SH-SY5Y (cell line): Measurements from ENCODE around the gene PROX1.

Experiments
- GATA2 ChIP-seq: IDR thresholded peaks from 2 replicates; pipeline ENCODE4 v1.6.1; 2011; ENCODE audit warnings: mild to moderate bottlenecking, low read depth, low read length
- GATA3 ChIP-seq: IDR thresholded peaks from 2 replicates; pipeline ENCODE4 v1.6.1; 2011; ENCODE audit warnings: low read depth, mild to moderate bottlenecking, low read length, moderate library complexity

DNA sequence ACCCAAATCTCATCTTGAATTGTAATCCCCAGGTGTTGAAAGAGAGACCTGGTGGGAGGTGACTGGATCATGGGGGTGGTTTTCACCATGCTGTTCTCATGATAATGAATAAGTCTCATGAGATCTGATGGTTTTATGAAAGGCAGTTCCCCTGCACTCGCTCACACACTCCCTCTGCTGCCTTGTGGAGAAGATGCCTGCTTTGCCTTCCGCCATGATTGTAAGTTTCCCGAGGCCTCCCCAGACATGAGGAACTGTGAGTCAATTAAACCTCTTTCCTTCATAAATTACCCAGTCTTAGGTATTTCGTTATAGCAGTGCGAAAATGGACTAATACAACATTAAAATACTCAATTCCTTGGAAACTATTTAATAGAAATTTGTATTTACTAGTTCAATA lies 99.2 kb downstream of the PROX1 start:
- TF ChIP-seq GATA2 (no peak), GATA3 (no peak)
